ENCODE data around the gene NLRP3. TPM values are rescaled to one million over a fixed set of nuclear protein-coding genes. Genes with fewer than 3 reads are reported as not detected.

Gene NLRP3
- total RNA-seq, 1 donor from 2014 or later: 0.44 TPM

DNA sequence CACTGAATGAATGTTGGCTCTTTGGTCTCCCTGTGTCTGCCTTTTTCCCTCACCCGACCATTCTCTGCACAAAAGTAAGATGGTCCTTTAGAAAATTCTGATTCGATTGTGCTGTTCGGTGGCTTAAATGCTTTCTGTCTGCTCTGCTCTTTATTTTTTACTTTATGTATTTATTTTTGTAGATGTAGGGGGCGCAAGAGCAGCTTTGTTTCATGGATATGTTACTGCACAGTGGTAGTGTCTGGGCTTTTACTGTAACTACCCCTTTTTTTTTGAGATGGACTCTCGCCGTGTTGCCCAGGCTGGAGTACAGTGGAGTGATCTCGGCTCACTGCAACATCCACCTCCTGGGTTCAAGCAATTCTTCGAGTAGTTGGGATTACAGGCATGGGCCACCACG, 15.7 kb downstream of the NLRP3 start:
- TF ChIP-seq, protein P1, sequence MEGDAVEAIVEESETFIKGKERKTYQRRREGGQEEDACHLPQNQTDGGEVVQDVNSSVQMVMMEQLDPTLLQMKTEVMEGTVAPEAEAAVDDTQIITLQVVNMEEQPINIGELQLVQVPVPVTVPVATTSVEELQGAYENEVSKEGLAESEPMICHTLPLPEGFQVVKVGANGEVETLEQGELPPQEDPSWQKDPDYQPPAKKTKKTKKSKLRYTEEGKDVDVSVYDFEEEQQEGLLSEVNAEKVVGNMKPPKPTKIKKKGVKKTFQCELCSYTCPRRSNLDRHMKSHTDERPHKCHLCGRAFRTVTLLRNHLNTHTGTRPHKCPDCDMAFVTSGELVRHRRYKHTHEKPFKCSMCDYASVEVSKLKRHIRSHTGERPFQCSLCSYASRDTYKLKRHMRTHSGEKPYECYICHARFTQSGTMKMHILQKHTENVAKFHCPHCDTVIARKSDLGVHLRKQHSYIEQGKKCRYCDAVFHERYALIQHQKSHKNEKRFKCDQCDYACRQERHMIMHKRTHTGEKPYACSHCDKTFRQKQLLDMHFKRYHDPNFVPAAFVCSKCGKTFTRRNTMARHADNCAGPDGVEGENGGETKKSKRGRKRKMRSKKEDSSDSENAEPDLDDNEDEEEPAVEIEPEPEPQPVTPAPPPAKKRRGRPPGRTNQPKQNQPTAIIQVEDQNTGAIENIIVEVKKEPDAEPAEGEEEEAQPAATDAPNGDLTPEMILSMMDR (IDR thresholded peaks at IDR 0.05; ENCODE audit: unreplicated experiment): no peak
- H3K36me3 Mint-ChIP-seq (ENCODE audit: low read depth, unreplicated experiment): peaks cover 4% of the 10 kb centered on the region
- H3K4me1 Mint-ChIP-seq (ENCODE audit: unreplicated experiment): peaks cover 4% of the 10 kb centered on the region
- H3K4me3 Mint-ChIP-seq (ENCODE audit: unreplicated experiment): no peak overlapping the region
- H3K9me3 Mint-ChIP-seq (ENCODE audit: unreplicated experiment): peaks cover 5% of the 10 kb centered on the region
- DNase-seq (ENCODE audit: low spot score): no peak
- H3K27me3 Mint-ChIP-seq (ENCODE audit: unreplicated experiment): peaks cover 7% of the 10 kb centered on the region
- H3K27ac Mint-ChIP-seq (ENCODE audit: unreplicated experiment): no peak overlapping the region

DNA sequence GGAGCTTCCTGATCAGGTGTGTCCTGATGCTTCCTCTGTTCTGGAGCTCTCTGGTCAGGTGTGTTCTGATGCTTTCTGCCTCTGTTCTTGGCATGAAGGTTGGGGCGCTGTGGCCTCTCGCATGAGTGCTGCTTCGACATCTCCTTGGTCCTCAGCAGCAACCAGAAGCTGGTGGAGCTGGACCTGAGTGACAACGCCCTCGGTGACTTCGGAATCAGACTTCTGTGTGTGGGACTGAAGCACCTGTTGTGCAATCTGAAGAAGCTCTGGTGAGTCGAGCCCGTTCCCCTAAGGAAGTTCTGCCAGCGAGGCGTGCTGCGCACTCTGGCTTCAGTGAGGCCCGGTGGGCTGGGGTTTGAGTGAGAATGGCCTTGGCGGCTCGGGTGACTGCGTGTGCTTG, 18.0 kb downstream of the NLRP3 start:
- Mint-ChIP-seq H3K36me3 (ENCODE audit: low read depth, unreplicated experiment) (no peaks in the 10 kb centered on the region), H3K4me3 (ENCODE audit: unreplicated experiment) (no peak overlapping the region), H3K27me3 (ENCODE audit: unreplicated experiment) (peaks cover 4% of the 10 kb centered on the region), H3K27ac (ENCODE audit: unreplicated experiment) (no peak overlapping the region), H3K9me3 (ENCODE audit: unreplicated experiment) (no peaks in the 10 kb centered on the region), H3K4me1 (ENCODE audit: unreplicated experiment) (peaks cover 15% of the 10 kb centered on the region)
- no peak for DNase-seq (ENCODE audit: low spot score)
- TF ChIP-seq, protein P1 (IDR thresholded peaks at IDR 0.05; ENCODE audit: unreplicated experiment): no peak

DNA sequence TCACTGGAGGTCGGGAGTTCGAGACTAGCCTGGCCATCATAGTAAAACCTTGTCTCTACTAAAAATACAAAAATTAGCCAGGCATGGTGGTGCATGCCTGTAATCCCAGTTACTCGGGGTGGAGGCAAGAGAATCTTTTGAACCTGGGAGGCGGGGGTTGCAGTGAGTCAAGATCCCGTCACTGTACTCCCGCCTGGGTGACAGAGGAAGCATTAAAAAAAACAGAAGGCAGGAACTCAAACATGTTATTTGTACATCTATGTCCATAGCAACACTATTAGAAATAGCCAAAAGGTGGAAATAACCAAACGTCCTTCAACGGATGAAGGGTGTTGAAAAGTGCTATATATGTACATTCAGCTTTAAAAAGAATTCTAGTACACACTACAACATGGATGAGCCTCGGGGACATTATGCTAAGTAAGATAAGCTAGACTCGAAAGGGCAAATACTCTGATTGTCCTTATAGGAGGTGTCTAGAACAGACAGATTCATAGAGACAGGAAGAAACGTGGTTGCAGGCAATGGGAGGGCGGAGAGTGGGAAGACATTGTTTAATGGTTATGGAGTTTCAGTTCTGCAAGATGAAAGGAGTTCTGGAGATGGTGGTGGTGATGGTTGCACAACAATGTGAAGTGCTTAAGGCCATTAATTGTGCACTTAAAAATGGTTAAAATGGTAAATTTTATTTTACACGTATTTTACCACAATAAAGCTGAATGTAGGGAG, 19.2 kb downstream of the NLRP3 start:
- Mint-ChIP-seq H3K9me3 (ENCODE audit: unreplicated experiment) (no peaks in the 10 kb centered on the region), H3K4me3 (ENCODE audit: unreplicated experiment) (no peak overlapping the region), H3K27ac (ENCODE audit: unreplicated experiment) (no peak overlapping the region), H3K36me3 (ENCODE audit: low read depth, unreplicated experiment) (no peaks in the 10 kb centered on the region), H3K4me1 (ENCODE audit: unreplicated experiment) (peaks cover 15% of the 10 kb centered on the region), H3K27me3 (ENCODE audit: unreplicated experiment) (peaks cover 4% of the 10 kb centered on the region)
- TF ChIP-seq, protein P1 (IDR thresholded peaks at IDR 0.05; ENCODE audit: unreplicated experiment): no peak
- DNase-seq (ENCODE audit: low spot score): no peak

DNA sequence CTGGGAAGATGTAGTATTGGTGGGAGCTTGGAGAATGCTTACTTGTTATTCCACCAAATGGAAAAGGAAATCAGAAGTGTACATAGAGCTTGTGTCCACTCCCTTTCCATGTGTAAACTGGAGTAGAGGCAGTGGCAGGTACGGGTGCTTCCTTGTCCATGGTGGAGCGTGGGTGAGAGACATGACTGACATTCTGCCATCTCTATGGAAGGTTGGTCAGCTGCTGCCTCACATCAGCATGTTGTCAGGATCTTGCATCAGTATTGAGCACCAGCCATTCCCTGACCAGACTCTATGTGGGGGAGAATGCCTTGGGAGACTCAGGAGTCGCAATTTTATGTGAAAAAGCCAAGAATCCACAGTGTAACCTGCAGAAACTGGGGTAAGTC, 19.8 kb downstream of the NLRP3 start:
- TF ChIP-seq, protein P1 (IDR thresholded peaks at IDR 0.05; ENCODE audit: unreplicated experiment): no peak
- Mint-ChIP-seq H3K4me3 (ENCODE audit: unreplicated experiment) (no peak overlapping the region), H3K4me1 (ENCODE audit: unreplicated experiment) (peaks cover 15% of the 10 kb centered on the region)

More for the DNA sequence above, 19.8 kb downstream of the NLRP3 start:
- Mint-ChIP-seq H3K36me3 (ENCODE audit: low read depth, unreplicated experiment) (no peaks in the 10 kb centered on the region), H3K27me3 (ENCODE audit: unreplicated experiment) (peaks cover 4% of the 10 kb centered on the region), H3K27ac (ENCODE audit: unreplicated experiment) (no peak overlapping the region), H3K9me3 (ENCODE audit: unreplicated experiment) (no peaks in the 10 kb centered on the region)
- DNase-seq (ENCODE audit: low spot score): no peak

All from endothelial cell (in vitro differentiated cells).